ENCODE data around the gene DNAH17. TPM values are rescaled to one million over a fixed set of nuclear protein-coding genes. Genes with fewer than 3 reads are reported as not detected.

The DNAH17 gene
- total RNA-seq, 1 experiment from 2014 or later = 0.69 TPM

- Histone ChIP-seq H3K4me3 (replicated peaks in 1 of 2; ENCODE audit: low read depth in 1 of 2, low read length in 2 of 2) (no peak overlapping the region), H2AFZ (ENCODE audit: low read depth, low read length, poor library complexity, severe bottlenecking) (no peak overlapping the region), H3K36me3 (ENCODE audit: control insufficient read depth in 1 of 2, insufficient read depth in 2 of 2, low read length in 2 of 2) (peaks cover 29 to 52% of the 10 kb centered on the region in 2 experiments; a peak in 3 of 4 replicates), H3K27ac (ENCODE audit: low read depth, low read length) (no peak overlapping the region), H3K9me3 (ENCODE audit: control insufficient read depth in 1 of 2, insufficient read depth in 1 of 2, low read depth in 1 of 2, low read length in 2 of 2) (no peaks in the 10 kb centered on the region), H3K4me2 (ENCODE audit: low read length) (no peak overlapping the region), H3K27me3 (ENCODE audit: insufficient read depth, low read length) (no peaks in the 10 kb centered on the region), H3K4me1 (ENCODE audit: control insufficient read depth in 1 of 2, insufficient read depth in 2 of 2, low read length in 2 of 2) (no peaks in the 10 kb centered on the region), H4K20me1 (ENCODE audit: insufficient read depth) (peaks cover 6% of the 10 kb centered on the region; the same call in 1 of the 2 replicates), H3K9ac (ENCODE audit: low read length) (no peak overlapping the region), H3K9me2 (ENCODE audit: insufficient read depth) (no peaks in the 10 kb centered on the region), H3K79me2 (ENCODE audit: insufficient read depth, low read length) (peaks cover 18% of the 10 kb centered on the region)
- TF ChIP-seq, protein P1, sequence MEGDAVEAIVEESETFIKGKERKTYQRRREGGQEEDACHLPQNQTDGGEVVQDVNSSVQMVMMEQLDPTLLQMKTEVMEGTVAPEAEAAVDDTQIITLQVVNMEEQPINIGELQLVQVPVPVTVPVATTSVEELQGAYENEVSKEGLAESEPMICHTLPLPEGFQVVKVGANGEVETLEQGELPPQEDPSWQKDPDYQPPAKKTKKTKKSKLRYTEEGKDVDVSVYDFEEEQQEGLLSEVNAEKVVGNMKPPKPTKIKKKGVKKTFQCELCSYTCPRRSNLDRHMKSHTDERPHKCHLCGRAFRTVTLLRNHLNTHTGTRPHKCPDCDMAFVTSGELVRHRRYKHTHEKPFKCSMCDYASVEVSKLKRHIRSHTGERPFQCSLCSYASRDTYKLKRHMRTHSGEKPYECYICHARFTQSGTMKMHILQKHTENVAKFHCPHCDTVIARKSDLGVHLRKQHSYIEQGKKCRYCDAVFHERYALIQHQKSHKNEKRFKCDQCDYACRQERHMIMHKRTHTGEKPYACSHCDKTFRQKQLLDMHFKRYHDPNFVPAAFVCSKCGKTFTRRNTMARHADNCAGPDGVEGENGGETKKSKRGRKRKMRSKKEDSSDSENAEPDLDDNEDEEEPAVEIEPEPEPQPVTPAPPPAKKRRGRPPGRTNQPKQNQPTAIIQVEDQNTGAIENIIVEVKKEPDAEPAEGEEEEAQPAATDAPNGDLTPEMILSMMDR (IDR thresholded peaks at IDR 0.05 in 2 of 3, conservative IDR thresholded peaks at IDR 0.05 in 1 of 3; ENCODE audit: borderline replicate concordance in 1 of 3, insufficient read depth in 1 of 3, low read depth in 2 of 3, low read length in 2 of 3) = no peak
- no peak for TF ChIP-seq EZH2 (IDR thresholded peaks at IDR 0.05)
- no peak for TF ChIP-seq ELF1 (IDR thresholded peaks at IDR 0.05; ENCODE audit: borderline replicate concordance, low read depth)
- TF ChIP-seq EGR1 (IDR thresholded peaks at IDR 0.05; ENCODE audit: low read depth) = no peak
- TF ChIP-seq ZNF274 (IDR thresholded peaks at IDR 0.05; ENCODE audit: low read depth, low read length) = no peak
- TF ChIP-seq TCF7L2 (IDR thresholded peaks at IDR 0.05; ENCODE audit: borderline replicate concordance, extremely low read depth, insufficient read depth, insufficient read length) = no peak
- RAD21 ChIA-PET (ENCODE audit: low non-redundant PET in 1 of 2, low total read pairs in 2 of 2, uncharacterized antibody in 2 of 2, unreplicated experiment in 2 of 2) = interaction anchor here (1.3 to 2.0 kb wide), 3 partner anchors 172 to 174 kb away, joined by 3 to 12 read pairs (median 9); no protein-coding TSS in a partner anchor
- POLR2A ChIA-PET = interaction anchor here (1.2 kb wide), 1 partner anchor 134 kb away, joined by 4 read pairs; no protein-coding TSS in a partner anchor
- ATAC-seq (no peak), DNase-seq (ENCODE audit: low read depth, low spot score) (no peak)
- BruUV-seq (replicated peaks) = no TSS peak
- intact Hi-C loops (cut with micrococcal nuclease) = loop anchor here (1.0 to 10.0 kb wide), 5 partner anchors 63 to 338 kb away; partner anchors contain the start of gene SOCS3
- CTCF ChIA-PET = interaction anchor here (1.0 to 3.3 kb wide), 15 partner anchors 8 to 404 kb away, joined by 3 to 61 read pairs (median 6); no protein-coding TSS in a partner anchor
Measured at GRCh38 chr17:78422872-78423588, 154.2 kb downstream of the DNAH17 start.

Data from HCT116 (cell line).